ENCODE measurements around the gene LMX1B.

- TF ChIP-seq CTCF (conservative IDR thresholded peaks at IDR 0.05; ENCODE audit: low read depth, low read length), result no peak
- TF ChIP-seq EZH2 (IDR thresholded peaks at IDR 0.05; ENCODE audit: borderline replicate concordance, low read depth, low read length, poor library complexity, severe bottlenecking), result no peak
Measured at GRCh38 chr9:126588491-126589168, 25.1 kb upstream of the LMX1B start.
